SHP77 treated with DMSO at 0.1 percent for 48 hours (cell line): ENCODE measurements around the gene ATP6V1C2.
A peak's percentile ranks its signal among the peaks of the same experiment; 100 is the strongest.

Experiments used
- DNase-seq: peaks from one replicate; lab custom pipeline; 2025; lab: John Stamatoyannopoulos, UW

ATP6V1C2 gene, protein sequence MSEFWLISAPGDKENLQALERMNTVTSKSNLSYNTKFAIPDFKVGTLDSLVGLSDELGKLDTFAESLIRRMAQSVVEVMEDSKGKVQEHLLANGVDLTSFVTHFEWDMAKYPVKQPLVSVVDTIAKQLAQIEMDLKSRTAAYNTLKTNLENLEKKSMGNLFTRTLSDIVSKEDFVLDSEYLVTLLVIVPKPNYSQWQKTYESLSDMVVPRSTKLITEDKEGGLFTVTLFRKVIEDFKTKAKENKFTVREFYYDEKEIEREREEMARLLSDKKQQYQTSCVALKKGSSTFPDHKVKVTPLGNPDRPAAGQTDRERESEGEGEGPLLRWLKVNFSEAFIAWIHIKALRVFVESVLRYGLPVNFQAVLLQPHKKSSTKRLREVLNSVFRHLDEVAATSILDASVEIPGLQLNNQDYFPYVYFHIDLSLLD

DNA sequence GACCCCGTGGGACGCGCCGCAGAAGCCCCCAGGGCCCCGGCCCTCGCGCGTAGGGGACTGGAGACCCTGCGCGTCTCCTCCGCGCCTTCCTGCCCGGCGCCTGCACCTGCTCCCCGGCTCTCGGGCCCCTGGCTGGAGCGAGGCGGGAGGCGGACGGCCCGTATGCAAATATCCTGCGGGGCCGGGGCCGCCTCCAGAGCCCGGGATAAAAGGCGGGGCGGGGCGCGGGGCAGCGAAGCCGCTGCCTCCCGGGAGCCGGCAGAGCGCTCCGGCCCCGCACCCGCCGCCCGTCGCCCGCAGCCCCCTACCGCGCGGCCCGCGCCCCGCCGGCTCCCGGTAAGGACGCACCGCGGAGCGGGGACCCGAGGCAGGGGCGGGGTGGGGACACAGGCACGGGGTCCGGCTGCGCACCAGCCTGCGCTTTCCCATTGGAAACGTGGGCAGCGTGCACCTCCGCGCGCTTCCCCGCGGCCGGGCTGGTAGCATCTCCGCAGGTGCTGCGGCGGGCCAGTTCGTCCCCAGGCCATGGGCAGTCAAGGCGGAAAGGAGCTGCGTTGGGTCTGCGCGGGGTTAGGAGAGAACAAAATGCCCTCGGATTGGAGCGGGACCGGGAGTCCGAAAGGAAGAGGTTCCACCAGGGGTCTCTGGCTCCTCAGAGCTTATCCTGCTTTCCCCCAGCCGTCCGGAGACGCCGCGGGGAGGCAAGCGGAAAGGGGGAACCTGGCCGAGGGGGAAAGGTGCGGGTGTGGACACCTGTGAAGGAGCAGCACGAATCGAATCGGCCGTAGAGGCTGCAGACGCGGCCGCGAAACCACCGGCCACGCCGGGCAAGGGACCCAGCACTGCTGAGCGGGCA is at the start of gene ATP6V1C2:
Gene ATP6V1C2, plus strand, starts transcription at position 235 of the 856 bp plus-strand sequence. CDS start 1,220 bp downstream, outside the sequence.
- no peak for DNase-seq

DNA sequence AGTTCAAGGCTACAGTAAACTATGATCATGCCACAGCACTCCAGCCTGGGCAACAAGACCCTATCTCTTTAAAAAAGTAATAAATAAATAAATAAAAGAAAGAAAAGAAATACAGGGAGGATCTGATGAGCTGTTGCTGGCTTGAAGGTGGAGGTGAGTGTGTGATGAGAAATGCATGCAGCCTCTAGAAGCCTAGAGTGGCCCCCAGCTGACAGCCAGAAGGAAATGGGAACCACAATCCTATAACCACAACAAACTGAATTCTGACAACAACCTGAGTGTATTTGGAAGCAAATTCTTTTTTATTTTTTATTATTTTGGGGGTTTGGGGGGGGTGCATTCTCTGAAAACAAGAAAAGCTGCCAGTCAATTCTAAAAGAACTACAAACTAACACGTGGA is 46.3 kb upstream of the ATP6V1C2 start:
- DNase-seq = no peak

DNA sequence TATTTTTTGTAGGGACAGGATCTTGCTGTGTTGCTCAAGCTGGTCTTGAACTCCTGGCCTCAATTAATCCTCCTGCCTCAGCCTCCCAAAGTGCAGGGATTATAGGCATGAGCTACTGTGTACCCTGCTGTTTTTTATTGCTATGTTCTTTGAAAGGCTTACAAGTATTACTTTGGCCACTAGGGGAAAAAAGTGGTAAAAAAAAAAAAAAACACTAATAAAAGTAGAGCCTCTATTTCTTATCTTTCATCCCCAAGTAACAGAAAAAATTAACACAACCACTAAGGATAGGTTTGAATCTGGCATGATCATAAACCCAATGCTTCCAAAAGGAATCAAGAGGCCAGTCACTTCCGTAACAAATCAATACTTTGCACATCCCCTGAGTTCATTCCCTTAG is 43.2 kb upstream of the ATP6V1C2 start:
- no peak for DNase-seq

DNA sequence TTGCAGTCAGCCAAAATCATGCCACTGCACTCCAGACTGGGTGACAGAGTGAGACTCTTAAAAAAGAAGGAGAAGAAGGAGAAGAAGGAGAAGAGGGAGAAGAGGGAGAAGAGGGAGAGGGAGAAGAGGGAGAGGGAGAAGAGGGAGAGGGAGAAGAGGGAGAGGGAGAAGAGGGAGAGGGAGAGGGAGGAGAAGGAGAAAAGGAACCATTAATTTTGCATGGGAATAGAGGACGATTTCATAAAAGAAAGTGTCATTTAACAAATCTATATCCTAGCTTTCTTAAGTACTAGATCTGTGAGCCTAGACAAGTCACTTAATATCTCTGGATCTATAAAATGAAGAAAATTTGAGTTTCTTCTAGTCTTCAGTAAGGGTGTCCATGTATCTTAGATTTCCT is 41.2 kb upstream of the ATP6V1C2 start:
- DNase-seq = no peak

DNA sequence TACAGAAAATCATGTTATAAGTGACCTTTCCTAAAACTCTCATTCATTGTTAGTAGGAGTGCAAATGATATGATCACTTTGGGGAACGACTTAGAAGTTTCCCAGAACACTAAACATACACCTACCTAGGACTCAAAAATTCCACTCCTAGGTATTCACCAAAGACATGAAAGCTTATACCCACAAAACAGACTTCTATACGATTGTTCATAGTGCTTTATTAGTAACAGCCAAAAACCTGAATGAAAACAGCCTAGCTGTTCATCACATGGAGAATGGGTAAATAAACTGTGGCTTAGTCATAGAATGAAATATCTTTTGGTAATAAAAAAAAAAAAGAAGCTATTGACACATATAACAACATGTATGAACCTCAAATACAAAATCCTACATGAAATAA is 40.5 kb upstream of the ATP6V1C2 start:
- DNase-seq = no peak

DNA sequence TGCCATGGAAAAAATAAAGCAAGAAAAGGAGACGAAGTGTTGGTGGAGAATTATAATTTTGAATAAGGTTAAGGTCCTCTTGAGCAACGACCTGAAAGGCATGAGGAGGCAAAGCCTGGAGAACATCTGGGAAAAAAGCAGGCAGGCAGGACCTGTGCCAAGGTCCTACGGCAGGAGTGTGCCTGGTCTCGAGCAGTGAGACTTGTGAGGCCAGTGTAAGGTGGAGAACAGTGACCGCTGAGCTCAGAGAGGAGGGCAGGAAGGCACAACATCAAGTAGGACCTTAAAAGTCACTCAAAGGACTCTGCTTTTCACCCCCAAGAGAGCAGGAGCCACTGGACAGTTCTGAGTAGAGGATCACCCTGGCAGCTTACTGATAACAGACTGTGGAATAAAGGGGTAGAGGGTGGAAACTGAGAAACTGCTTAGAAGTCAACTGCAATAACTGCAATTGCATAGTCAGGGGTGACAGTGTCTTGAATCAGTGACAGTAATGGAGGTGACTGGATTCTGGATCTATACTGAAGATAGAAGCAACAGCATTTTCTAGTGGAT is 35.2 kb upstream of the ATP6V1C2 start:
- no peak for DNase-seq

DNA sequence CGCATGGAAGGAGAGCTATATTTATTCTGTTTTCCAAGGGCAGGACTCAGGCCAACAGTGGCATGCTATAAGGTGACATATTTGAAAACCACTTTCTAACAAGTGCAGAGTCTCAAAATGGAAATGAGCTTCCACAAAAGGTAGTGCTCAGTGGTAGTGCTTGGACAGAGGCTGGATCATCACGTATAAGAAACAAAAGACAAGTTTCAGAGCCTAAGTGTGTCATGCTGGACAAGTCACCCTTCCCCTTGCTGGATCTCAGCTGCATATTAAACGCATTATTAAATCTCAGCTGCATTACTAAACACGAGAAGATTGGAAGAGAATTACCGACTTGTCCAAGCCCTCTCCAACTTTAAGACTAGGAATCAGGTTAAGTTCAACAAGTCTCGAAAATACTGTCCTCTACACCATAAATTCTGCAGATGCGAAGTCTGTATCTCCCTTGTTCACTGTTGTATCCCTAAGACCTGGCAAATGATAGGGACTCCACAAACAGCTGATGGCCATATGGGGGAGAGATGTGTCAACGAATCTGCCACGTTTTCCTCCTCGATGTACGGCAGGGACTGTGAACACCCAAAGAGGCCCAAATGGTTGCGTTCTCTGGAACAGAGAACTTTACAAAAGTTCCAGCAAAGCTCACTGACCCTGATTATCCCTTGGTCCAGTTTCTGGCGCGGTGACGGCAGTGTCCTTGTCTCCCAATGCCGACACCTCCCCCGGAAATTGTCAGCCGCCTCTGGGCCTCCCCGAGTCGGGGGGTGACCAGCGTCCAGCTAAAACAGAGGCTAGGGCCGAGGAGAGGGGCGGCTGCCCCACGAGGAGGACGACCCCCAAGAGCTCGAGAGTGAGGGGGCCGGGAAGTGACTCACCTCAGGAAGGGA is 32.3 kb upstream of the ATP6V1C2 start:
- DNase-seq = no peak

DNA sequence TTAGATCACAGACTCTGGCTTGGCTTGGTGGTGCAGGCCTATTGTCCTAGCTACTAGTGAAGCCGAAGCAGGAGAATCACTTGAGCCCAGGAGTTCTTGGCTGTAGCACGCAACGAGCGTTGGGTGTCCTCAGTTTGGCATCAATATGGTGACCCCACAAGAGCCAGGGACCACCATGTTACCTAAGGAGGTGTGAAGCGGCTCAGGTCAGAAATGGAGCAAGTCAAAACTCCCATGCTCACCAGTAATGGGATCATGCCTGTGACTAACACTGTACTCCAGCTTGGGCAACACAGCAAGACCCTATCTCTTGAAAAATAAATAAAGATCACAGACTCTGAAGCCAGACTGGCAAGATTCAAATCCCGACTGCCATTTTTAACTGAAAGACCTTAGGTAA is 29.9 kb upstream of the ATP6V1C2 start:
- no peak for DNase-seq

DNA sequence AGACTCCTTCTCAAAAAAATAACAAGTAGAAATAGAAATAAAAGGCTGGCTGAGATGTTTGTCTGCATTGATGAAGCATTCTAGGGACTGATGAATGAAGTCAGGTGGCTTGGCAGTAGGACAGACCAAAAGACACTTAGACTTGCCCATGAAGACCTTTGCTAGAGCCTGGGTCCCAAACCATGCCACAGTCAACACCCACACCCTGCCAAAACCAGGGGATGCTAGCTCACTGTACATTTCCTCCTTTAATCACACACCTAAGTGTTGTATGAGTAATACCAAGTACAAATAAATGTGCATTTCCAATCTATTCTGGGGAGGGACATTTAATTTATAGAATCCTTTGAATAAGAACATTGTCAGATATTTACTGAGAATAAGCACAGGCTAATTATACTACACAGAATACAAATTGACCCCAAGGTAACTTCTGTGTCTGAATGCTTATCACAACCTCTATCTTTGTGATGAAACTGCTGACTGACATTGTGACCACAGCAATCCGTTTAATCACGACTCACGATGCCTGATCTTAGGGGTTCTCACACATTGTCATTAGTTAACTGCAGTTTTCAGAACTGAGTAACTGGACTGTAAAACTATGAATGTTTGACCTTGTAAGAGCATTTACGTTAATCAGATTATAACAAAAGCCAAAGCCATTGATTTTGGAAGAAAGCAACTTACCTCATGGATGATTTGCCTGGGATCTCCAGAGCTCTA is 21.2 kb upstream of the ATP6V1C2 start:
- no peak for DNase-seq

DNA sequence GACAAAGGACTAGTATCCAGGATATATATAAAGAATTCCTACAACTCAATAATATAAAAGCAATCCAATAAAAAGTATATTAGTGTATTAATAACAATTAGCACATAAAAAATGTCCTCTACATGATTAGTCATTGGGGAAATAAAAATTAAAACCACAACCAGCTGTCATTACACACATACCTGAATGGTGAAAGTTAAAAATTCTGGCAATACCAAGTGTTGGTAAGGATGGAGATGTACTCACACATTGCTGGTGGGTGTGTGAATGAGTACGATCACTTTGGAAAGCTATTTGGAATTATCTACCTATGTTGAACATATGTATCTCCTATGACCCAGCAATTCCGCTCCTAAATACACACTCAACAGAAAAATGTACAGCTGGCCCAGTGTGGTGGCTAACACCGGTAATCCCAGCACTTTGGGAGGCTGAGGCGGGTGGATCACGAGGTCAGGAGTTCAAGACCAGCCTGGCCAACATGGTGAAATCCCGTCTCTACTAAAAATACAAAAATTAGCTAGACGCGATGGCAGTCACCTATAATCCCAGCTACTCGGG is 17.3 kb upstream of the ATP6V1C2 start:
- DNase-seq = no peak

DNA sequence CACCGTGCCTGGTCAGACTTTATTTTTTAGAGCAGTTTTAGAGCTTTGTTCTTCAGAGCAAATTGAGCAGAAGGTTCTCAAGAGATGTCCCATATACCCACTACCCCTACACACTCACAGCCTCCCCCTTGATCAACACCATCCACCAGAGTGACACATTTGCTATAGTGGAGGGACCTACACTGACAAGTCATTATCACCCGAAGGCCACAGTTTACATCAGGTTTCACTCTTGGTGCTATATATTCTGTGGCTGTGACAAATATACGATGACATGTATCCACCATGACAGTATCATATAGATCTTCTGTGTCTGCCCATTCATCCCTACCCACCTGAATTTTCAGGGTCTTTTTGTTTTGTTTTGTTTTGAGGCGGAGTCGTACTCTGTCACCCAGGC is 15.4 kb upstream of the ATP6V1C2 start:
- DNase-seq = no peak

DNA sequence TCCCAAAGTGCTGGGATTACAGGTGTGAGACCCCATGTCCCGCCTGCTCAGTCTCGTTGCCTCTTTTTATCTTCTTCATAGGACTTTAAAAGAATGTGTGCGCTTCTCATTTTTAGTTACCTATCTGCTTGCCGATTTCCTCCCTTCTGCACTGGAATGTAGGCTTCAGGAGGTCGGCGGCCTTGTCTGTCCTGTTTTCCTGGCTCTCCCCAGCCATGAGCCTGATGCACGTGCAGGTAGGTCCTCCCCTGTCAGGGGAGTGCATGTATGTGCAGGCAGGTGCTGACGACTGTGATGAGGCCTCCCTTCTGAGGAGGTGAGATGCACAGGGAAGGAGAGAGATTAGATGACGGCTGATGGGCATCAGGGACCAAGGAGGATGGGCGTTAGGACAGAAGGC is 13.6 kb upstream of the ATP6V1C2 start:
- no peak for DNase-seq

DNA sequence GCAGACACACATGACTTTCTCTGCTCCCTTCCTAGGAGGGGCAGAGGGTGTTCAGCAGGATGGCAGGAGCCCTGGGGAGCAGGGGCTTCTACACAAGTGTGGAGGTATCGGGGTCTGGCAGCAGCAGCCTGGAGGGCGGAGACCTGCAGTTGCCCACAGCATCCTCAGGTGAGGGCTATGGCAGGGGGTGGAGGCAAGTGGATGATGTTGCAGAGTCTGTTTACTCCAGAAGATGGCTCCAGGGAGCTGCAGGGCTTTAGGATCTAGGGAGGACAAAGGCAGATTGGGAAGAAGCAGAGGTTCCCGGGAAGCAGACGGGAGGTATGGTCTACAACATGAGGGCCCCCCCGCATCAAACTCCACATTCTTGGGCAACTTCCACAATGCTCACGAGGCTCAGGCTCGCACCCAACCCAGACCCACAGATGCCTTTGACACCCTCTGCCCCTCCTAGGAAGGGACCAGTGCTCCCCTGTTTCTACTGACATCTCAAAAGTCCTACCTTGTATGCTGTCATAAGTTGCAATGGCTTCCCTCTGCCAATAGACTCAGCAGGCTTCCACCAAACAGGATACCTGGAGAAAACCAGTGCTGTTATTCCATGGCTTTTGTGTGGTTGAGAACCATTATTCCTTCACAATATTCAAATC is 12.0 kb upstream of the ATP6V1C2 start:
- peak; percentile 45 for DNase-seq

DNA sequence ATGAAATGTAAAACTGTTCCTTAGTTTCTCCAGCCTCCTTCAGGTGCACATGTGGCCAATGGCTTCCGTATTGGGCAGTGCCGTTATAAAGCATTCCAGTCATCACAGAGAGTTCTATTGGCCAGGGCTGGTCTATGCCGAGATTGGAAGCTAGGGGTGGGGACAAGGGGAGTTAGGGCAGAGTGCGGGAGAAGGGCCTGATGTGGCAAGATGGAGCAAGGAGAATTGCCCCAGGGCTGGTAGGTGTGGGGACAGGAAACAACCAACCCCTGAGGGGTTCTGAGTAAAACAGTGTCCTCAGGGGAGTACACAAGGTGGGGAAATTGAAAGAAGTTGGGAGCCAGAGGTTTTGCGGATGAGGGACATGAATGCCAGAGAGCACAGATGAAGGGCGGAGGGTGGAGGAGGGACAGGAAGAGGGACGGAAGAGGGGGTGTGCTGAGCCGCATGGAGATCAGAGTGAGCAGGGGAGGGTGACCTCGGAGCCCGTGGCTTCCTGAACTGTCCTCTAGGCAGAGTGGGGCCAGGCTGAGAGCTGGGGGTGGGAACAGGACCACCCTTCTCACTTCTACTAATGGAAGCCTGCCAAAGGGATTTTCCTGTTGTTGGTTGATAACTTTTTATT is 9.1 kb upstream of the ATP6V1C2 start:
- DNase-seq = no peak

DNA sequence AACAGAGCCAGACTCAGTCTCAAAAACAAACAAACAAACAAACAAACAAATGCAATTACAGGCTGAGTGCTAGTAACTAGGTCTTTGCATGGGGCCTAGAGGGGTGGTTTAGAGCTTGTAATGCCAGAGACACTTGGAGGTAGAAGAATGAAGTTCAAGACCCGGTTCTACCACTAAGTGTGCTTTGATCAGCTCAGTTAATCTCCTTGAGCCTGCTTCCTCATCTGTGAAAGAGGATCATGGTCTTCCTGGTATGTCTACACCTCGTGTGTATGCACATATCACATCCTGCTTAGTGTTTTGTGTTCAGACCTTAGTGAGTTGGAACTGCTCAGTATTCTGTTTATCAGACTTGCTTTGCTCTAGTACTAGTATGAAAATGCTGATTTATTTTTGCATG is 4.8 kb upstream of the ATP6V1C2 start:
- DNase-seq = no peak

DNA sequence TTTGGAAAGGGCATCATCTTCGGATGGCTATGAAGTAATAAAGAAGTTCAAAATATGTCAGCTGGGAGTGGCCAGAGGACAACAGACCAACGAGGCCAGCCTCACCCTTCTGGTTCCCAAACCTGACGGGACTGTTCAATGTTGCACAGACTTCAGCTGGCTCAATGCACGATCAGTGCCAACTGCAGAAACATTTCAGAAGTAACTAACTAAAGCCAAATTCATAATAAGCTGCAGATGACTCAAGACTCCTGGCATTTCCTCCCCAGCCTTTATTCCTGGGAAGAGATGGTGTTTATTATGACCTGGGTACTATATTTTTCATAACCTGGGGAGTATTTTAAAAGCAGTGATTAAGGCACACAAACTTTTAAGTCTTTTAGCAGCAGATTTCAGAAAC is 3.8 kb upstream of the ATP6V1C2 start:
- DNase-seq = no peak

DNA sequence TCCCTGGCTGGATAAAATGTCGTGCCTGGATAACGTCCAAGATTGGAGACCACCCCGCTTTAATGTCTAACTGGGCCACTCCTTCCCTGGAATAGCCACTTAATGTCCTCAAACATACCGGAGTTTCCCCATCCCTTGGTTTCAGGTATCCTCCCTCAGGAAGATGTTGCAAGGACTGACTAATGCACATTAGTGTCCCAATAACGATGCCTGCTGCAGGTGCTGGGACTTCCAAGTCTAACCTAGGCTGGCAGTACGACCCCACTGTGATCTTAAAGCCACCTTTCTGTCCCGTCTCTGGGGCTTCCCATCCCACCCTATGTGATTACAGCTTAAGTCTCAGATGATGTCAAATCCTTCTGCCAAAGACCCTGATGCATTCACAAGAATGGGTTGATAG is 1.1 kb upstream of the ATP6V1C2 start:
- DNase-seq = no peak

DNA sequence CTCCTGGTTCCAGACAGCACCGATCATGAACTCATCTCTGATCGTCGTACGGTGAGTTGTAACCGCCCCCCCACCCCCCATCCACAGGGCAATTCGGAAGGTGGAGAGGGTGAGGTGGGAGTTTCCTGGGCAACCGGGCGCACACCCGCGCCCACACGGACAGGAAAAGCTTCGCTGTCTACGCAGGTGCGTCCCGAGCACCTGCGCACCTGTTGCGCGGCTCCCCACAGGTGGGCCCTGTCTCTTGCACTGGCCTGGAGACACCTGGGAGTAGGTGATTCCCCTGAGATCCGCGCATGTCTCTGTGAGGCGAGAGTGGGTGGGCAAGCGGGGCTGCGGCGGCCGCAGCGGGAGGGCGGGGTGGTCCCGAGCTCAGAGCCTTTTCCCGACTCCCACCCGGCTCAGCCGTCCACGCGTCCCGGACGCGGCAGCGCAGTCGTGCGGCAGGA is 459 bp upstream of the ATP6V1C2 start:
- DNase-seq = no peak

DNA sequence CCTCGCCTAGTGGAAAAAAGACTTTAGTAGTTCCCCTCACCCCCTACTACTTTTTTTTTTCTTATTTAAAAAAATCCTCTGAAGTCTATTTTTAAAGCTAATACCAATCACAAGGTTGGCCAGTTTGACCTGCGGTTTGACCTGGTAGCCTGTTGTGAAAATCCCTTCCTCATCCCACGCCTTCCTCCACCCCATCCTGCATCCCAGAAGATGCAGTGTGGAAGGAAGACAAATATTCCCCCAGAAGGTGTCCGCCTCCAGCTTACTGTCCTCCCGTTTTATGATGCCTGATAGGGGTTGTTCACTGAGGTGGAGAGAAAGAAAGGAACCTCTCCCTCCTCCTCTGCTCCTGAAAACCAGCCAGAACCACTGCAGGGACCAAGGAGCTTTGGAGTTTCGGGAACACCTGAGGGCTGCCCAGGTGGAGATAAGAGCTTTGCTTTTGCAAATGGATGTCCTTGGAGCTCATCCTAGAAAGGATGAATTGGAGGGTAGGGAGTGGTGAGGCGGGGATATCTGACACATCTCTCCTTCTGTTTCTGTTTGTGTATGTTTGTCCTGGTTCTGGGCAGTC is 909 bp downstream of the ATP6V1C2 start:
- no peak for DNase-seq
